ENCODE measurements around the gene CCND1.
"Not testable (repeated sequence)": the region's sequence is repeated elsewhere in the genome, so short reads cannot be mapped to it uniquely, and the experiment has no call there.

The CCND1 gene

DNA sequence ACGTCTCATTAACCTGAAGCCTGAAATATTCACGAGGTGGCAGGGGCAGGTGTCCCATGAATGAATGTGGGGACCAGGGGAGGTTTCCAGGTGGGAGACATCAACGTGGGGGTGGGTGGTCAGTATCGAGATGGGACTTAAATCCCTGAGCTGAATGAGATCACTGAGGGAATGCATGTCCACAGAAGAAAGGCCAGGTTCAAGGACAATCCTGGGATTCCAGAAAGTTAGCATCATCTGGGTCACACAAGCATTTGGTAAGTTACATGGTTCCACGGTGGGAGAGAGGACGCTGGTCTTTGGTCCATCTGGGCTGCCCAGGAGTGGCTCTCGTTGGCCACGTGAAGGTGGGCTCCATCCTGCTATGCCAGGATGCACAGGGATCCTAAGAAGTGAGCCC, 22.7 kb upstream of the CCND1 start:
- no peak for DNase-seq

DNA sequence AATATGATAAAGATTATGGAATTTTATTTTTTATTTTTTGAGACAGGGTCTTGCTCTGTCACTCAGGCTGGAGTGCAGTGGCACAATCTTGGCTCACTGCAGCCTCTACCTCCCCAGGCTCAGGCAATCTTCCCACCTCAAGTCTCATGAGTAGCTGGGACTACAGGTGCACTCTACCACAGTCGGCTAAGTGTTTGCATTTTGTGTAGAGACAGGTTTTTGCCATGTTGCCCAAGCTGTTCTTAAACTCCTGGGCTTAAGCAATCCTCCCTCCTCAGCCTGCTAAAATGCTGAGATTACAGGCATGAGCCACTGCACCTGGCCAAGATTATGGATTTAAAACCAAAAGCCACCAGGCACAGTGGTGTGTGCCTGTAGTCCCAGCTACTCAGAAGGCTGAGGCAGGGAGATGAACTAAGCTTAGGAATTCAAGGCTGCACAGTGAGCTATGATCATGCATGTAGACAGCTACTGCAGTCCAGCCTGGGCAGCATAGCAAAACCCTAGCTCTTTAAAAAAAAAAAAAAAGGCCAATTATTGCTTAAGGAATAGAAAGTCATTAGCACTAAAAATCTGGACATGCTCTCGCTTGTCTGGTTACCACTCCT, 20.2 kb upstream of the CCND1 start:
- DNase-seq, result no peak

DNA sequence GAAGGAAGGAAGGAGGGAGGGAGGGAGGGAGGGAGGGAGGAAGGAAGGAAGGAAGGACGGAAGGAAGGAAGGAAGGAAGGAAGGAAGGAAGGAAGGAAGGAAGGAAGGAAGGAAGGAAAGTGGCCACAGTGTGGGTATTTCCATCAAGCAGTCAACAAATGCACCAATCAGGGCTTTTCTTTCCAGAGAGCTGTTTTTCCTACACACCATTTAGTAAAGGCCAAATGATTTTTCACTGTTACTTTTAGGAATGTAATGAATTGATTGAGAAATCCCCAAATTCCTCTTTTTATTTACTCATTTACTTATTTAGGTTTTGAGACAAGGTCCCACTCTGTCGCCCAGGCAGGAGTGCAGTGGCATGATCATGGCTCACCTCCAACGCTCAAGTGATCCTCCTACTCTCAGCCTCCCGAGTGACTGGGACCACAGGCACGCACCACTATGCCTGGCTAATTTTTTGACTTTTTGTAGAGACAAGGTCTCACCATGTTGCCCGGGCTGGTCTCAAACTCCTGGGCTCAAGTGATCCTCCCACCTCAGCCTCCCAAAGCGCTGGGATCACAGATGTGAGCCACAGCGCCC, 18.8 kb upstream of the CCND1 start:
- DNase-seq, result not testable (repeated sequence)

DNA sequence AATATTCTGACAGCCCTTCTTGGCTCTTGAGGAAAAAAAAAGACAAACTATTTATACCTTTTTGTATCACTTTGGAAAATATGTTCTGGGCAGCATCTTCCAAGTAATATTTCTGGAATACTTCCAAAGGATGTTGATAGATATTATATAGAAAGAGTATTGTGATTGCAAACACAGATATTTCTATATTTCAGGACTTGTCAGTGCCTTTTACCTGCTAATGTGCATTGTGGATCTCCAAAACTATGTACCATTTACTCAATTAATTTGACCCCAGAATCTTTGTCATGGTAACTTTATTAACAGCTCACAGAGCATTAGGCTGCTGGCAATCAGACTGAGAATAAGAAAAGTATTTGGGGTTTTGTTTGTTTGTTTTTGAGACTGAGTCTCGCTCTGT, 16.7 kb upstream of the CCND1 start:
- DNase-seq, result no peak

DNA sequence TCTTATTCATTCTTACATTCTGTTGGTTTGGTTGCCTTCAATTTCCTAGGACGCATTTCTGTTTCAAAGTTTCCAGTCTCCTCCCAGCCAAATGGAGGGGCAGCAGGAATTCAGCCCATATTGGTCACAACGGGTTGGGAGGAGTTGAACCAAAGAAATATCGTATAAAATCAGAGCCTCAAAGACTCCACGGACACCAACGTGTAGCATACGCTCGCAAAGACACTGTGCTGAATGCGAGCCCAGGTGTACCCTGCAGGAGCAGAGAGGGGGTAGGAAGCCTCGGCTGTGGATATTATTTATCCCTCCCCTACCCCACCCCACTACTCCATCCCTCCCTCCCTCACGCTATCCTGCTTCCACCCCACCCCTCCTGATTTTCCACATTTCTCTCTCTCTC, 15.5 kb upstream of the CCND1 start:
- no peak for DNase-seq

DNA sequence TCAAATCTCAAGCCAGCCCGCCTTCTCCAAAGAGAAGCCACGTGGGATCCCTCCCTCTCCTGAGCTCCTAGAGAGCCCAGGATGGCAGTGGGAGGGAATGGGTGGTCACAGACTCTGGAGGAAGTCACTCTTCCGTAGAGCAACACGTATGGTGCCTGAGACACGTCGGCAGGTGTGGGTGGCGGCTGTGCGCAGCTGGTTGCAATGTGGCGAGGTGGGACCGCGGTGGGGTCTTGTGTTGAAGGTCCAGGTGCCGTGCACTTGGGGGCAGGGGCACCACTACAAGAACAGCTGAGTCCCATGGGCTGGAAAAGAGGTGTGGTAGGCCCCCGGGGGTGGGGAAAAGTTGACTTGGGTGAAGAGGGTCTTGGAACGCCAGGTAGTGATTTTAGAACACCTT, 13.4 kb upstream of the CCND1 start:
- no peak for DNase-seq

DNA sequence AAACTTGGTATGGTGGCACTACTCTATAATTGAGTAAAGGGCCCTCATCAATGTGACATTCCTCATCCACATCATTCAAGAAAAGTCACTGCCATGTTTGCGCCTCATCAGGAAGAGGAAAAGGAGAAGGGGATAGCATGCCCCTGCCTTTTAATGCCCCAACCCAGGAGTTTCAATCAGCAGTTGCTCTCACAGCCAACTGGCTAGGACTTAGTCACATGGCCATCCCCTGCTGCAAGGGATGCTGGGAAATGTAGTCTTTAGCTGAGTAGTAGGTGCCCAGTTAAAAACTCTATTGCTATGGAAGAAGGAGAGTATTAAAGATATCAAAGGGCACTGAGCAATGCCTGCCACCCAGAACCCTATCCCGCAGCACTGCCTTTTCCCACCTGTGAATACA, 10.9 kb upstream of the CCND1 start:
- no peak for DNase-seq

DNA sequence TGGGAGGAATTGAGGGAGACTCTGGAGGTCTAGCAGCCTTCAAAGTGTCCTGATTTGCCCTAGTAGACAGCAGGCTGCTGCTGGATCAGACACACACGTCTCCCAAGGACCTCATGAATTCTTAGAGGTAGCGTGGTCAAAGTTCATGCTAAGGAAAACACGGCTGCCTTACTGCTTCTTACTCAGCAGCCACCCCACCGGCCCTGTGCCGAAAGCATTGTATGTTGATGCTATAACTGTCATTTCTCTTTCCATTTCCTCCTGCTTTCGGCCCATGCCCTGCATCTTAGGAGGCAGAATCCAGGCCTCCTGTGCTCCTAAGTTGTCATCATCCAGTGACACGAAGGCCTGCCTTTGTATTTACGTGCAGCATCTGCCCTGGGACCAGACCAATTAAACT, 10.5 kb upstream of the CCND1 start:
- DNase-seq, result no peak

DNA sequence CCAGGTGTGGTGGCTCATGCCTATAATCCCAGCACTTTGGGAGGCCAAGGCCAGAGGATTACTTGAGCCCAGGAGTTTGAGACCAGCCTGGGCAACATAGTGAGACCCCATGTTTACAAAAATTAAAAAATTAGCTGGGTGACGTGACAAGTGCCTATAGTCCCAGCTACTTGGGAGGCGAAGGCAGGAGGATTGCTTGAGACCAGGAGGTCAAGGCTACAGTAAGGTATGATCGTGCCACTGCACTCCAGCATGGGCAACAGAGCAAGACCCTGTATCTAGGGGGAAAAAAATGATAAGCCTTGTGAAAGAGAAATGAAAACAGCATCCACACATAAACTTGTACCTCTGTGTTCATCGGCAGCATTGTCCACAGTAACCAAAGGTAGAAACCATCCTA, 8.1 kb upstream of the CCND1 start:
- DNase-seq, result no peak

DNA sequence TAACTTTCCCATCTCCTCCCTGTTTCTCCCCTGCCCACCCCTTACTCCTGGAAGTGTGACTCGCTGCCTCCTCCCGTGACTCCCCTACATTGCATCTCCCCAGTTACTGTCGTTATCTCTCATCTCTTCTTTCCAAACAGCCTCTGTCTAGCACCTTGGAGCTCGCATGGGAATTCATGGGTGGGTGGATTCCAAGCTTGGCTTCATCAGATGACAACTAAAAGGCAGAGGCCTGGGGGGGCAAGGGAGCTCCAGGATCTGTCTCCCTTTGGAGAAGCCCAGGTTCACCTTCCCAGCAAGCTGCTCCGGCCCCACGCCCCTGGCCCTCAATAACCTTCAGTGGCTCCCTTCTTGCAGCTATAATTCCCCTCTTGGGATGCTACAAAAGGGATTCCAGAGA, 6.9 kb upstream of the CCND1 start:
- DNase-seq, result no peak

DNA sequence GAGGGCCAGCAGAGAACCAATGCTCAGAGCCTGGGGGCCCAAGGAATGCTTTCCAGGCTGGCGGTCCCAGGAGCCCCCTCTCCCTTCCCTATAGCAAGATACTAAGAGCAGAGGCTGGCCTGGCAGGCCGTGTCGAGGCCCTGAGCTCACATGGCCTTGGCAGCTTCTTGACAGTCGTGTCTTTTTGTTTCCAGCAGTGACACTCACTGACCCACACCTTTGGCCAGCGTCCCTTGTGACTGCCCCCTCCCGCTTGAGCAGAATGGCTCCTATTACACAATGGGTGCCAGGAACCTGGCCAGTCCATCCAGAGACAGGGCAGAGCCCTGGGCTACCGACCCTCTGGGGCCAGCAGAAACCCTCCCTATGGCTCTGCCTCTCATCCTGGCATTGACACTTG, 6.4 kb upstream of the CCND1 start:
- DNase-seq, result no peak

DNA sequence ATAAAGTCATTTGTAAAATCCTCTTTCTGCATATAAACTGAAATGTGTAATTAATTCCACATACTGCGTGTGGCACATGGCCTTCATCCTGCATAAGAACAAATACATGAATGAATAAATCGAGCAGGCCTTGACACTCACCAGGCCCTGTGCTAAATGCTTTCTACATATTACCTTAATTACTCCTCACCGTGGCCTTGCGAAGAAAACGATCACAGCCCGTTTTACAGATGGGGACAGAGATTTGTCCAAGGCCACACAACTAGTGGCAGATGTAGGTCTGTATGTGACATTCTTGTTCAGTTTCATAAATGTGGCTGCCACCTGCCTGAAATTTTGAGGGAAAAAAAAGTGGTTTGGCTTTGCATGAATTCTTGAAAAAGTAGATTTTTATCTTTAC, 5.8 kb upstream of the CCND1 start:
- no peak for DNase-seq

DNA sequence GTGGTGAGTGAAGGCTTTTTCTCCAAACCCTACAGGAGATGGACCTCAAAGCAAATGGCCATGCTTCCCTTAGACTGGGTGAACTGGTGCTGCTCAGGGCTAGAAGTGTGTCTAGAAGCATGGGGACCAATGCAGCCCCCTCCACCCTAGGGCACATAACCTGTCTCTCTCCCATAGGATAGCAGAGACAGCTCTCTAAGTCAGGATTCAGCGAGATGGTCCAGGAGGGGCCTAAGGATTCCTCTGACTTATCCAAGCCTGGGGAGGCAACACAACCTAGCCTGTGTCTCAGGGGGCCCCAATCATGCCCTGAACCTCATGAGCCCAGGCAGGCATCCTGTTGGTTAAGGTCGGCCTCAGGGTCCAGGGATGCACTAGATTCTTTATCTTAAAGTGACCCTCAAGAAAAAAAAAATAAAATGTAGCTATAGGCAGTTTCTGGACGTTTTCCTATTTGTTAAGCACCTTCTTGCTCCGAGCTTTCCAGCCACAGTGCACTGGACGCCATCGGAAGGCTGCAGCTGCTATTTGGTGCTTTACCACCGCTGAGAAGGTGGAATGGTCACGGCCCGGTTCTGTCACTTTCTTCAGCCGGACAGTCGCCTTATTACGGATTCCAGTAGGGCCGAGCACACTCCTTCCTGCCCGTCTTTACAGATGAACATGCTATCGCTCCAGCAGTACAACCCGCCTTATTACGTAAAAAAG, 5.0 kb upstream of the CCND1 start:
- DNase-seq, result no peak

DNA sequence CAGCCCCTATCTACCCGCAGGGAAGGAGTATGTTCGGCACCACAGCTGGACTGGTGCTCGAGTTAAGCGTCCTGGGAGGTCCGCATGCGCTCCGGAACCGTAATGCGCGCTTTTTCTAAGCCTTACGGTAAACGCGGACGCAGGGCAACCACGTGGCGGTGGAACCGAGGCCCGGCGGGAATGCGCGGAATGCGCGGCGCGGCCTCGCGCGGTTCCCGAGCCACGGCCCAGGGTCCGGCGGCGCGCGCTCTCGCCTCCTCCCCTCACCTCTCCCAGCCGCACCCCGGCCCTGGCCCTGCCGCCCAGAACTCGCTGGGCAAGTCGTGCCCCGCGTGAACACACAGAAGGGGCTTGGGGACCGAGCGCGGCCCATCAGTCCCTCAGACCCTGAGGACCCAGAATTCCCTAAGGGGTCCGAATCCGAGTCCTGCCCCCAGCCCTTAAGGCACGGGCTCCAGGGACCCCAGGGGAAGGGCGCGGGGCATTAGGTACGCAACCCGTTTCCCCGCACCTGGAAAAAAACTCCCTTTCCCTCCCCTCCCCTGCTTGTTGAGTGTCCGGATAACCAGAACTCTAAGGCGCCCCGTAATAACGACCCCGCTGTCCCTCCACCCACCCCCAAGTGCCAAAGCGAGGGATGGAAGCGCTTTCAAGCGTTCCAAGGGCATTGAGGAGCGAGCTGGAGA, 4.3 kb upstream of the CCND1 start:
- DNase-seq, result no peak

DNA sequence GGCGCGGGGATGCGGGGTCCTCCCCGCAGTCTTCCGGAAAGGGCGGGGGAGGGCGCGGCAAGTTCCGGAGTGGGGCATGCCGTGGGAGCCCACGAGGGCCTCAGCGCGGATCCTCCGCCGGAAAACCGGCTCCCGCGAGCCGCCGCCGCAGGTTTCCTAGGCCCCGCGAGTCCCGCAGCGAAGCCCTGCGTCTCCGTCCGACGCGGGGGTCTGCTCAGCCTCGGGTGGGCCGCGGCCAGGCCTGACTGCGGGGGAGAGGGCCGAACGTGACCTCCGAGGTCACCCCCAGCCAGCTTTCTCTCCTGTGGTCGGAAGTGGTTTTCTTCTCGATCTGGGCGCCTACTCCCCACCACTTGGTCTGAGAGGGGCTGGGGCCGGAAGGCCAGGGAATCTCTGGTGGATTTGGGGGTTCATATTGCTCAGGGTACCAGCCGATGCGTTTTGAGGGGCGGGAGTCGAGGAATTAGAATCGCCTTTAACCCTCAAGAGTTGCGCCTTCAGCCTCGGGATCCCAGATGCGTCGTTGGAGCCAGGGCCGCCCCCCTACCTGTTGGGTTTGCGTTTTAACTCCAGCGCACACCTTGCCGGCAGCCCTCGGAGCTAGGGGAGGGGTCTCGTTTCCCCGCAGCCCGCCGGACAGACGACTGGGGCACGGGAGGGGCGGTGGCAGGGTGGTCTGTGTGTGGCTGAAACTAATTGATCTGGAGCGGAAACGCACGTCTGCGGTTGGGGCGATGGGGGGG, 3.6 kb upstream of the CCND1 start:
- DNase-seq, result no peak

DNA sequence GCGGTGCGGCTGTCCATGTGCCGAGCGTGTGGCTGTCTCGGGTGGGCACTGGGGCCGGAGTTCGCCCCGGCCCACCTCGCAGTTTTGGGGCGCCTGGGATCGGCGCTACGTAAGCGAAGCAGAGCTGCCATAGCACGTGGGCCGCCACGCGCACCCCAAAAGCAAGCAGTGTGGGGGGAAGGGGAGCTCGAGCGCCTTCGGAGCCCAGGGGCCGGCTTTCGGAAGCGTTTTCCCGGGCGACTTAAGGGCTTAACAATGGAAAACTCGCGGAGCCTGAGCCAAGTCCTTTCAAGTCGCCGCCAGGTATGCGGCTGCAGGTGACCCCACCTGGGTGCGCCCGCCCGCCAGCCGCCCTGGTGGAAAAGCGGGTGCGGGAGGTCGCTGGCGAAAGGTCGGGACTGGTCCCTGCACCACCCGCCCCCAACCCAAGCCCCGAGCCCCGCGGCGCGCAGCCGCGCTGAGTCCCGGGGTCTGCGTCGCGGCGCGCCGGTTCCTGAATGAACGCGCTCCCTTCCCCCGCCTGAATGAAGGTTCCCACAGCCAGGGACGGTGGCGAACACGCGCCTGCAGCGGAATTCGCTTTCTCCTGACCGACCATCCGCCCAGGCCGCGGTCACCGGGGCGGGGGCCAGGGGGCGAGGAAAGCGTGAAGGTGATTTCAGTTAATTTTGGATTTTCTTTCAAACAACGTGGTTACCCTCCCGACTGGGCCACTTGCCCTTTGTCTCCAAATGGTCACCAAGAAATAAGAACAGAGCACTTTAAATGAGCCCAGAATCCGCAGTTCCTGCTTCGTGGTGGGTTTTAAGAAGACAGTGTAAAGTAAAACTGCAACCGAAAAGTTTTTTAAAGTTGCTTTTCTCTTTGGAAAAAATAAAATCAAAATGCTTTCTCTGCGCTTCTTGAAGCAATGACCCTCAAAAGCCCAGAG, 2.8 kb upstream of the CCND1 start:
- no peak for DNase-seq

DNA sequence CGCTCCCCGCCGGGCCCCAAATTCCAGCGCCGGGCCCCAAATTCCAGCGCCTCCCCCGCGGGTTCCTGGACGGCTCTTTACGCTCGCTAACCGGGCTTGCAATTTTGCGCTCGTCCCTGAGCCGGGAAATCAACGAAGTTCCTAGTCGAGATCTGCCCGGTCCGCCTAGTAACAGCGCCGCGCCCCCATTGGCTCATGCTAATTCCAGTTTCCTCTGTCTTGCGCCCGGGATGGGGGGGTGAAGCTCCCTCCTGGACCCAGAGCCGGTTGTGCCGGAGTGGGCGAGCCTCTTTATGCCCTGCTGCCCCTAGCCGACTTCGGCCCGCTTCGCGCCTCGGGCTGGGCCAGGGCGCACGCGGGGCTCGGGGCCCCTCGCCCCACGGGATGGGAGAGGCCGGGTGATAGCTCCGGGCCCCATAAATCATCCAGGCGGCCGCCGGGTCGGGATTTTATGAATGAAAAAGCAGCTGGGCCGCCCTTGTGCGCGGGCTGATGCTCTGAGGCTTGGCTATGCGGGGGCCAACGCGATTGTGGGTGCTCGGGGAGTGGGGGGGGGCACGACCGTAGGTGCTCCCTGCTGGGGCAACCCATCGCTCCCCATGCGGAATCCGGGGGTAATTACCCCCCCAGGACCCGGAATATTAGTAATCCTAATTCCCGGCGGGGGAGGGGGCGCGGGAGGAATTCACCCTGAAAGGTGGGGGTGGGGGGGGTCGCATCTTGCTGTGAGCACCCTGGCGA, 1.8 kb upstream of the CCND1 start:
- peak; percentile 20 for DNase-seq

DNA sequence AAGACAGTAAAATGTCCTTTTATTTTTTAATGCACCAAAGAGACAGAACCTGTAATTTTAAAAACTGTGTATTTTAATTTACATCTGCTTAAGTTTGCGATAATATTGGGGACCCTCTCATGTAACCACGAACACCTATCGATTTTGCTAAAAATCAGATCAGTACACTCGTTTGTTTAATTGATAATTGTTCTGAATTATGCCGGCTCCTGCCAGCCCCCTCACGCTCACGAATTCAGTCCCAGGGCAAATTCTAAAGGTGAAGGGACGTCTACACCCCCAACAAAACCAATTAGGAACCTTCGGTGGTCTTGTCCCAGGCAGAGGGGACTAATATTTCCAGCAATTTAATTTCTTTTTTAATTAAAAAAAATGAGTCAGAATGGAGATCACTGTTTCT, 1.1 kb upstream of the CCND1 start:
- DNase-seq, result no peak

DNA sequence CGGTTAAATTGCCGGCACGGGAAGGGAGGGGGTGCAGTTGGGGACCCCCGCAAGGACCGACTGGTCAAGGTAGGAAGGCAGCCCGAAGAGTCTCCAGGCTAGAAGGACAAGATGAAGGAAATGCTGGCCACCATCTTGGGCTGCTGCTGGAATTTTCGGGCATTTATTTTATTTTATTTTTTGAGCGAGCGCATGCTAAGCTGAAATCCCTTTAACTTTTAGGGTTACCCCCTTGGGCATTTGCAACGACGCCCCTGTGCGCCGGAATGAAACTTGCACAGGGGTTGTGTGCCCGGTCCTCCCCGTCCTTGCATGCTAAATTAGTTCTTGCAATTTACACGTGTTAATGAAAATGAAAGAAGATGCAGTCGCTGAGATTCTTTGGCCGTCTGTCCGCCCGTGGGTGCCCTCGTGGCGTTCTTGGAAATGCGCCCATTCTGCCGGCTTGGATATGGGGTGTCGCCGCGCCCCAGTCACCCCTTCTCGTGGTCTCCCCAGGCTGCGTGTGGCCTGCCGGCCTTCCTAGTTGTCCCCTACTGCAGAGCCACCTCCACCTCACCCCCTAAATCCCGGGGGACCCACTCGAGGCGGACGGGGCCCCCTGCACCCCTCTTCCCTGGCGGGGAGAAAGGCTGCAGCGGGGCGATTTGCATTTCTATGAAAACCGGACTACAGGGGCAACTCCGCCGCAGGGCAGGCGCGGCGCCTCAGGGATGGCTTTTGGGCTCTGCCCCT, 529 bp upstream of the CCND1 start:
- DNase-seq, result no peak

DNA sequence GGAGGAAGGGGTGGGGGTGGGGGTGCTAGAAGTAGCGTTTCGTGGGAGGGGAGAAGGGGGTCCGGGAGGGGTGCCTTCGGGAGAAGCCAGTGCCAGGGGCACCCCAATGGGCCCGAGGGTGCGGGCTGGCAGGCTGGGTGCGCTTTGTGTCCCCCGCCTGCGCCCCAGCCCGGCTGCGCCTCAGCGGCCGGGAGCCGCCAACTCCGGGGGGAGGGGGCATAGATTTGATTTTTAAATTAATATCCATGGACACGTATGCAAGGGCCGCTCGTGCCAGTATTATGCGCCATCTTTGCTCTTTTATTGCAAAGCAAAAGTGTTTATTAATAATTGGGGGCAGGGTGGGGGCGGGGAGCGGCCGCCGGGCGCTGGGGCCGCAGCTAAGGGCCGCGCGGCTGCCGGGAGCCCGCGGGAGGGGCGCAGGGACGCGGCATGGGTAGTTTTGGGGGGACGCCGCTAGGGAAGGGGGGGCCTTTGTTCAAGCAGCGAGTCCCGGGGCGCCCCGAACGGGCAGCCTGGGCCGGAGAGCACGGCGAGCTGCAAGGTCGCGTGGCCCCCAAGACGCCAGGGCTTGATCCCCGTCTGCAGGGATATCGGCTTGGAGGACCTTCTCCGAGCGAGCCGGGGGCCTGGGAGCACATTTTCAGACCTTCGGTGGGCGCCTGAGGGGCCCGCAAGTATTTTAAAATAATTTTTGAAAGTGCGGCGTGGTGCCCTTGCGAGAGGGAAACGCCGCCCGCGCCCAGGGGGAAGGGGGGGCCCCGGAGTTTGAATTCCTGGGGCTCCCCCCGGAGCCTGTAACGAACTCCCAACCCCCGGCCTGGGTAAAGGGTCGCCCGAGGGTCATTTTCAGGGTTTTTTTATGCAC, 959 bp downstream of the CCND1 start:
- DNase-seq, result no peak
